Measurements from ENCODE around the gene PPP2R5E. TPM values are rescaled to one million over a fixed set of nuclear protein-coding genes. Genes with fewer than 3 reads are reported as not detected.

PPP2R5E gene
- total RNA-seq, 1 donor from 2014 or later: 22.3 TPM

GRCh38 chr14:63423889-63424288 lies 119.3 kb downstream of the PPP2R5E start:
- Histone ChIP-seq H3K27me3 (ENCODE audit: control insufficient read depth, insufficient read depth, low read length) (no peaks in the 10 kb centered on the region), H3K4me3 (ENCODE audit: low read depth, low read length) (no peak overlapping the region), H3K36me3 (ENCODE audit: control insufficient read depth, insufficient read depth, low read length) (no peaks in the 10 kb centered on the region)
- no peak for DNase-seq (ENCODE audit: low read depth)
- no peak for TF ChIP-seq CTCF (IDR thresholded peaks at IDR 0.05; ENCODE audit: insufficient read depth, low read length, poor library complexity, severe bottlenecking)

- TF ChIP-seq CTCF (IDR thresholded peaks at IDR 0.05; ENCODE audit: insufficient read depth, low read length, poor library complexity, severe bottlenecking): no peak
- DNase-seq (ENCODE audit: low read depth): no peak
- Histone ChIP-seq H3K27me3 (ENCODE audit: control insufficient read depth, insufficient read depth, low read length) (no peaks in the 10 kb centered on the region), H3K36me3 (ENCODE audit: control insufficient read depth, insufficient read depth, low read length) (no peaks in the 10 kb centered on the region), H3K4me3 (ENCODE audit: low read depth, low read length) (no peak overlapping the region)
These were observed 119.8 kb downstream of the PPP2R5E start for GRCh38 chr14:63423381-63423780.

- Histone ChIP-seq H3K27me3 (ENCODE audit: control insufficient read depth, insufficient read depth, low read length) (no peaks in the 10 kb centered on the region), H3K4me3 (ENCODE audit: low read depth, low read length) (no peak overlapping the region), H3K36me3 (ENCODE audit: control insufficient read depth, insufficient read depth, low read length) (no peaks in the 10 kb centered on the region)
- no peak for DNase-seq (ENCODE audit: low read depth)
- TF ChIP-seq CTCF (IDR thresholded peaks at IDR 0.05; ENCODE audit: insufficient read depth, low read length, poor library complexity, severe bottlenecking): no peak
These were observed 121.3 kb downstream of the PPP2R5E start for GRCh38 chr14:63421919-63422318.

- no peak for DNase-seq (ENCODE audit: low read depth)
These were observed 122.0 kb downstream of the PPP2R5E start for GRCh38 chr14:63421226-63421625.

GRCh38 chr14:63418020-63418419 lies 125.2 kb downstream of the PPP2R5E start:
- no peak for TF ChIP-seq CTCF (IDR thresholded peaks at IDR 0.05; ENCODE audit: insufficient read depth, low read length, poor library complexity, severe bottlenecking)
- no peak overlapping the region for H3K4me3 ChIP-seq (ENCODE audit: low read depth, low read length)
- H3K36me3 ChIP-seq (ENCODE audit: control insufficient read depth, insufficient read depth, low read length): no peaks in the 10 kb centered on the region
- H3K27me3 ChIP-seq (ENCODE audit: control insufficient read depth, insufficient read depth, low read length): no peaks in the 10 kb centered on the region
- DNase-seq (ENCODE audit: low read depth): no peak

More at GRCh38 chr14:63421226-63421625, 122.0 kb downstream of the PPP2R5E start:
- no peaks in the 10 kb centered on the region for H3K27me3 ChIP-seq (ENCODE audit: control insufficient read depth, insufficient read depth, low read length)
- no peaks in the 10 kb centered on the region for H3K36me3 ChIP-seq (ENCODE audit: control insufficient read depth, insufficient read depth, low read length)
- H3K4me3 ChIP-seq (ENCODE audit: low read depth, low read length): no peak overlapping the region
- no peak for TF ChIP-seq CTCF (IDR thresholded peaks at IDR 0.05; ENCODE audit: insufficient read depth, low read length, poor library complexity, severe bottlenecking)

GRCh38 chr14:63413009-63413408 lies 130.2 kb downstream of the PPP2R5E start:
- Histone ChIP-seq H3K36me3 (ENCODE audit: control insufficient read depth, insufficient read depth, low read length) (no peaks in the 10 kb centered on the region), H3K4me3 (ENCODE audit: low read depth, low read length) (no peak overlapping the region), H3K27me3 (ENCODE audit: control insufficient read depth, insufficient read depth, low read length) (no peaks in the 10 kb centered on the region)
- TF ChIP-seq CTCF (IDR thresholded peaks at IDR 0.05; ENCODE audit: insufficient read depth, low read length, poor library complexity, severe bottlenecking): no peak
- no peak for DNase-seq (ENCODE audit: low read depth)

Measured in kidney epithelial cell (primary cell).